Progenitor cell of endocrine pancreas (in vitro differentiated cells): ENCODE data around the gene SCFD1. TPM values are rescaled to one million over a fixed set of nuclear protein-coding genes. Genes with fewer than 3 reads are reported as not detected.

ENCODE experiments used
- DNase-seq: peaks from one replicate; pipeline ENCODE4 v3.0.0; 2021; ENCODE audit warnings: low spot score; ENCODE audit not compliant: unreplicated experiment
- H3K27ac Mint-ChIP-seq: 2 replicates; pipeline ENCODE4 v1.8.0; 2021; ENCODE audit warnings: mild to moderate bottlenecking, moderate library complexity, mixed read lengths
- H3K27me3 Mint-ChIP-seq: 2 replicates; pipeline ENCODE4 v1.8.0; 2021; ENCODE audit warnings: mixed read lengths
- H3K36me3 Mint-ChIP-seq: 2 replicates; pipeline ENCODE4 v1.8.0; 2022; ENCODE audit warnings: mixed read lengths; ENCODE audit not compliant: insufficient read depth
- H3K4me1 Mint-ChIP-seq: 2 replicates; pipeline ENCODE4 v1.8.0; 2021; ENCODE audit warnings: low read depth, mixed read lengths
- H3K4me3 Mint-ChIP-seq: 2 replicates; pipeline ENCODE4 v1.8.0; 2021; ENCODE audit warnings: low read depth, mild to moderate bottlenecking, moderate library complexity, mixed read lengths
- H3K9me3 Mint-ChIP-seq: 2 replicates; pipeline ENCODE4 v1.8.0; 2021; ENCODE audit warnings: low read depth, mixed read lengths
- total RNA-seq: library from RNA; stranded (reverse); gene quantifications from 2 replicates; pipeline ENCODE4 v1.2.1, GENCODE V29; 2021
- TF ChIP-seq, protein P1 (sequence below): fragments of 200-600 bp; sonication (generic); IDR thresholded peaks from one replicate; pipeline ENCODE4 v1.5.0; 2021; ENCODE audit warnings: antibody characterized with exemption, mild to moderate bottlenecking; ENCODE audit not compliant: unreplicated experiment

The SCFD1 gene
- total RNA-seq, 1 donor from 2014 or later: 97.6 TPM

DNA sequence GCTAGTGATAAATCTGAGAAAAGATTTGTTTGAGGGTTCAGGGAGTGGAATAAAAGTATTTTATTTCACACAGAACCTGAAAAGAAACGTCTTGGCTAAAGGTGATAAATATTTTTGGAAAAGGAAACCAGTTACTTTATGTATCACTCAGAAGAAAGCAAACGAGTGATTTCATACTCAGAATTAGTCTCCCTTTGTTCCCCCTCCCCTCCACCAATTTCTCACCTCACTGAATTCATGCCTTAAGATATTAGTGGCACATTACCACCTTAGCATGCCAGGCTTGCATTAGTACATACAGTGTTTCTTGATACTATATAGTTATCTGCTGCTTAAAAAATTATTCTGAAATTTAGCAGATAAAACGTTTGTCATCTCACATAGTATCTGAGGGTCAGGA is 35.0 kb upstream of the SCFD1 start:
- H3K36me3 Mint-ChIP-seq: peaks cover 34% of the 10 kb centered on the region
- H3K27ac Mint-ChIP-seq: no peak overlapping the region
- TF ChIP-seq, protein P1, sequence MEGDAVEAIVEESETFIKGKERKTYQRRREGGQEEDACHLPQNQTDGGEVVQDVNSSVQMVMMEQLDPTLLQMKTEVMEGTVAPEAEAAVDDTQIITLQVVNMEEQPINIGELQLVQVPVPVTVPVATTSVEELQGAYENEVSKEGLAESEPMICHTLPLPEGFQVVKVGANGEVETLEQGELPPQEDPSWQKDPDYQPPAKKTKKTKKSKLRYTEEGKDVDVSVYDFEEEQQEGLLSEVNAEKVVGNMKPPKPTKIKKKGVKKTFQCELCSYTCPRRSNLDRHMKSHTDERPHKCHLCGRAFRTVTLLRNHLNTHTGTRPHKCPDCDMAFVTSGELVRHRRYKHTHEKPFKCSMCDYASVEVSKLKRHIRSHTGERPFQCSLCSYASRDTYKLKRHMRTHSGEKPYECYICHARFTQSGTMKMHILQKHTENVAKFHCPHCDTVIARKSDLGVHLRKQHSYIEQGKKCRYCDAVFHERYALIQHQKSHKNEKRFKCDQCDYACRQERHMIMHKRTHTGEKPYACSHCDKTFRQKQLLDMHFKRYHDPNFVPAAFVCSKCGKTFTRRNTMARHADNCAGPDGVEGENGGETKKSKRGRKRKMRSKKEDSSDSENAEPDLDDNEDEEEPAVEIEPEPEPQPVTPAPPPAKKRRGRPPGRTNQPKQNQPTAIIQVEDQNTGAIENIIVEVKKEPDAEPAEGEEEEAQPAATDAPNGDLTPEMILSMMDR: no peak

GRCh38 chr14:30588873-30589272 is 33.2 kb upstream of the SCFD1 start:
- TF ChIP-seq, protein P1: no peak
- Mint-ChIP-seq H3K36me3 (peaks cover 24% of the 10 kb centered on the region), H3K27ac (no peak overlapping the region), H3K4me3 (no peak overlapping the region), H3K27me3 (no peaks in the 10 kb centered on the region), H3K4me1 (no peaks in the 10 kb centered on the region), H3K9me3 (peaks cover 15% of the 10 kb centered on the region)
- no peak for DNase-seq

More for the DNA sequence above, 35.0 kb upstream of the SCFD1 start:
- H3K27me3 Mint-ChIP-seq: no peaks in the 10 kb centered on the region
- H3K4me3 Mint-ChIP-seq: no peak overlapping the region
- DNase-seq: no peak
- peaks cover 22% of the 10 kb centered on the region for H3K9me3 Mint-ChIP-seq
- no peaks in the 10 kb centered on the region for H3K4me1 Mint-ChIP-seq

DNA sequence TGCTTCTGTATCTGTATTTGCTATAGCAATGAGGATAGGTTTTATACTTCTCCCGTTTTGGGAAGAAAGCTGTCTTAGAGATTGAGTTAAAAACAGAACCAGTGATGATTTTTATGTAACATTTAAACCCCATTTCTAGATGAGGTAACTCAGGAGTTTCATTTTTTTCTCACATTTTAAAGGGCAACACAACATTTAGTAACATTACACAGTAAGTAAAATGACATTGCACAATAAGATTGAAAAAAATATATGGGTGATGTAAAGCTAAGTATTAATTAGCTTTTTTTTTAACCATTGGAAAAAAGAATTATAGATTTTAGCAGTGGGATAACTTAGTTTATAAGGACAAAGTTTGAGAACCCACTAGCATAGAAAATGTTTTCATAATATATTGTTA is 25.2 kb upstream of the SCFD1 start:
- no peak for DNase-seq
- Mint-ChIP-seq H3K27me3 (no peaks in the 10 kb centered on the region), H3K4me1 (no peaks in the 10 kb centered on the region), H3K4me3 (no peak overlapping the region), H3K36me3 (peaks cover 5% of the 10 kb centered on the region), H3K27ac (no peak overlapping the region), H3K9me3 (no peaks in the 10 kb centered on the region)
- TF ChIP-seq, protein P1: no peak

GRCh38 chr14:30597504-30597903 is 24.6 kb upstream of the SCFD1 start:
- no peak overlapping the region for H3K27ac Mint-ChIP-seq
- TF ChIP-seq, protein P1: no peak
- H3K27me3 Mint-ChIP-seq: no peaks in the 10 kb centered on the region
- no peaks in the 10 kb centered on the region for H3K9me3 Mint-ChIP-seq
- H3K36me3 Mint-ChIP-seq: peaks cover 5% of the 10 kb centered on the region
- DNase-seq: no peak
- H3K4me1 Mint-ChIP-seq: no peaks in the 10 kb centered on the region
- no peak overlapping the region for H3K4me3 Mint-ChIP-seq

DNA sequence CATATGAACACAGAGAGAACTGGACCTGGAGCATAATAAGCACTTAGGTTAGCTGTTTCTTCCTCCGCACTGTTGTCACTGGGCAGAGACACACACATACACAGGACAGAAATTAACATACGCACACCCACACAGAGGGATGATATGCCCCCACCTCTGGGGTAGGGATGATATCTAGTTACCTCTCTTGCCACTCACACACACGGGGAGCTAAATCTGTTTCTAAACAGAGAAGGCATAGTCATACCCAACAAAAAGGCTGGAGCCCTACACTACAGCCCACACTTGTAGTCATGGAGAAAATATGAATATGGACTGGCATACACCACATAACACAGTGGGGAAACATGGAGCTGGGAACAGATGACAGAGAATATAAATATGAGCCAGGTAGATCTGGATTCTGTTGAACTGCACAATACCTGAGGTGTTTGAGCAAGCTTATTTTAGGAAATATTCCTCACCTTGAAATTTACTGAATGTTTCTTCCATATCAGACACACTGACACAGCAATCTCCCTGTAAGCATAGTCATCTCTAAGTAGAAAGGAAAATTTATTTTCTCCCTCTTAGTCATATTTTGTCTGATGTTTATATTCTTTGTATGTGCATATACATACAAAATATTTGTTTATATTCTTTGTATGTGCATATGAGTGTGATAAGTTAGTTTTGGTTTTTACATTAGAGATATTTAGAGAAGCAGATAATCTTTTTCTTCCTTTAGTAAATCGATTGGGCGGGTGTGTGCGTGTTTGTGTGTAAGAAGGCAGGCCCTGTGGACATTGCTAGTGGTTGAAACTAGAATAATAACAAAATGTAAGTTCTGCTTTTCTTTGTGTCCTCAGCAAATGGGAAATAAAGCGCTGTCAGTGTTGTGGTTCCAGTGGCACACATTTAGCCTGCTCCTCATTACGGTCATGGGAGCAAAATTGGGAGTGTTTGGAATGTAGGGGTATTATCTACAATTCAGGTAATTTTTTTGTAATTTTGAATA is 20.9 kb upstream of the SCFD1 start:
- Mint-ChIP-seq H3K27me3 (no peaks in the 10 kb centered on the region), H3K27ac (no peak overlapping the region), H3K4me3 (no peak overlapping the region), H3K4me1 (no peaks in the 10 kb centered on the region), H3K9me3 (no peaks in the 10 kb centered on the region), H3K36me3 (peaks cover 5% of the 10 kb centered on the region)
- DNase-seq: no peak
- TF ChIP-seq, protein P1: no peak
